SIG-M5 (cell line): ENCODE measurements around the gene FIBIN.
"Not testable (repeated sequence)": the region's sequence is repeated elsewhere in the genome, so short reads cannot be mapped to it uniquely, and the experiment has no call there.

Experiments used
- DNase-seq: peaks from one replicate; lab custom pipeline; 2025; lab: John Stamatoyannopoulos, UW

FIBIN gene

DNA sequence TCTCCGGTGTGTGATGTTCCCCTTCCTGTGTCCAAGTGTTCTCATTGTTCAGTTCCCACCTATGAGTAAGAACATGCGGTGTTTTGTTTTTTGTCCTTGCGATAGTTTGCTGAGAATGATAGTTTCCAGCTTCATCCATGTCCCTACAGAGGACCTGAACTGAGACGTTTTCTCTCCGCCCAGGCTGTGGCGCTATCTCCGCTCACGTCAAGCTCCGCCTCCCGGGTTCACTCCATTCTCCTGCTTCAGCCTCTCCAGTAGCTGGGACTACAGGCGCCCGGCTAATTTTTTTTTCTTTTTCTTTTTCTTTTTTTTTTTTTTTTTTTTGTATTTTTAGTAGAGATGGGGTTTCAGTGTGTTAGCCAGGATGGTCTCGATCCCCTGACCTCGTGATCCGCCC is 16.7 kb upstream of the FIBIN start:
- not testable (repeated sequence) for DNase-seq

DNA sequence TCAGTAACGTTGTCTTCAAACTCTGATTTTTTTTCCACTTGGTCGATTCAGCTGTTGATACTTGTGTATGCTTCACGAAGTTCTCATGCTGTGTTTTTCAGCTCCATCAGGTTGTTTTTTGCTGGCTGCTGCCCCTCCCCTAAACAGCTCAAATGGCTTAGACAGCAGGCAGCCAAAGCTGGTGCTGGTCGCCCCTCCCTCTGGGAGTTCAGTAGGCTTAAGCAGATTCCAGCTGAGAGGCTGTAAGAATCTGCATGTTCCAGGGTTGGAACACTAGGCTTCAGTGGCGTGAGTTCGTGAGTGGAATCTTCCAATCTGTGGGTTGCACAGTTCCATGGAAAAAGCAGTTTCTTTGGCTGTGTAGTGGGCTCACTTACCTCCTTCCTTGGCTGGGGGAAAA is 10.3 kb upstream of the FIBIN start:
- no peak for DNase-seq

DNA sequence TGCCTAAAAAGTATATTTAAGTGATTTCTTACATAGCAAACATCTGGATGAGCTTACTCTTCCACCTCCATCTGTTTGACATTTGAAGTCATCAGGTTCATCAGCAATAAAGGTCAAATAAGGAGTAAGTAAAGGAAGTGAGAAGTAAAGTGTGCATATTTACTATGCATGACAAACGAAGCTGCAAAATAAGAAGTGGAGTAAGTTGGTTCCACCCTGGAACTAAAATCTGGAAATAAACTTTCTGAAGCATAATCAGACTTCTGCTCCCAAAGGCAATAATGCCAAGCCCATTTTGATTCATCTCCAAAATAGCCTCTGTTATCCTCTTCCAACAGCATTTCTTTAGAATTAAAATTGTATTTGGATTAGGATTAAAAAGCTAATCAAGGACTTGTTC is 8.4 kb upstream of the FIBIN start:
- DNase-seq, result no peak

DNA sequence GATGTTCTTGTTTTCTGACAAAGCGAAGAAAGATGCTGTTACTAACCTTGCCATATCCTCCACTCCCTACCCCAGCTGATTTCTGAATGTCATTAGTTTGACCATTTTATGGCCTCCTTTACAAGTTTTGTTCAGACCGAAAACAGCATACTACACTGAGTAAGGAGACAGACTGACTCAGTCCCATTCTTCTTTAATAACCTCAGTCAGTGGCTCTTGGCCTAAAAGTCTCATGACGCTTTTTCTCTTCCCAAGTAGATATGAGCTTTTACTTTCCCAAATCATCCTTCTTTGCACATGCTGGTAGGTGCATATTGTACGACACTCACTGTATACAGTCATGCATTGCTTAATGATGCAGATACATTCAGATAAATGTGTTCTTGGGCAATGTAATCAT is 8.0 kb upstream of the FIBIN start:
- DNase-seq, result no peak

DNA sequence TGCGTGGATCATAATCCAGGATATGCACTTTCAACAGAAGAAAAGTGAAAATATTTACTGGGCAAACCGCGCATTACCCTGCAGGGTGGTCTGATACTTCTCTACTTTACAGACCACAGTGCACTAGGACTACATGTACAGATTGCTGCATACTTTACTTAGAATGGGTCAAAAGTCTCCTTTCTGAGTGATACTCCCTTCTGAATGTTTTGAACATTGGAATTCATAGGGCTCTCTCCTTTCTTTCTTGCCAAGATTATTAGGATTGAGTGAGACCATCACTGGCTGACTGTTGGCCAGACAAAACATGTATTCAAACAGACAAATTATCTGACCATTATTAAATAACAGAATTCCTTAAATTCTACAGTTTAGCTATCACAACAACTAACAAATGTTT is 6.6 kb upstream of the FIBIN start:
- no peak for DNase-seq

DNA sequence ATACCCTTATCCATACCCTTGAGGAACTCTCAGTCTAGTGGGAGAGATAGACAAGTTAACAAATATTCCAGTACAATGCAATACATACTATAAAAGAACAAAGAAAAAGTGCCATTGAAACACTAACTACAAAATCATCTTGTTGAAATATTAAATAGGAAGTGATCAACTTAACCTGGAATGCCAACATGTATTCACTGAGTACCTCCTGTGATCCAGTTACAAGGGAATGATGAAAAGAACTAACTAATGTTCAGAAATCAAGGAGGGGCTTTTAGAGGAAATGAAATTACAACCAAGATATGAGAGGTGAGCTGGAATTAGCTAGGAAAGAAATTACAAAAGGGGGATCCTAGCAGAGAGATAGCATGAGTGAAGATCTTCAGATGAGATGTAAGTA is 6.2 kb upstream of the FIBIN start:
- no peak for DNase-seq

DNA sequence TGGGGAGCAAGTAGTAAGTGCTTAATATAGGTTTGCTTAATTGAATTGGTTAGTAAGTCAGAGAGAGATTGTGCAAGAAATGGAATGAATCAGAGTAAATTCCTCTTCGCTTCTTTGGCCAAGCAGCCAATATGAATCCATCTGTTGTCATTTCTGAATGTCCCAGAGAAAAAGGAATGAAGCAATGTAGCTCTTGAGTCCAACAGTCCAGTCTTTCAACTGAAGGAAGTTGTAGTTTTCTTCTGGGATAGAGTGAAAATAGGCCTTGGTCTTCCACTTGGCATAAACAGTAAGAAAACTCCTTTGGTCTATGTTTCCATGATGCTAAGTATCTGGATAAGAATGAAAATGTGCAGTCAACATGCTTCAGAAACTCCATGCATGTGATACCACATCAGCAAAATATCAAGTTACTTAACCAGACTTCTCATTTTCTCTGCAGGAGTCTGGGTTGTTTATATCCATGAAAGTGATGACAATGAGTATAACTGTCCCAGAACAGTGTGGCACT is 1.8 kb upstream of the FIBIN start:
- no peak for DNase-seq

DNA sequence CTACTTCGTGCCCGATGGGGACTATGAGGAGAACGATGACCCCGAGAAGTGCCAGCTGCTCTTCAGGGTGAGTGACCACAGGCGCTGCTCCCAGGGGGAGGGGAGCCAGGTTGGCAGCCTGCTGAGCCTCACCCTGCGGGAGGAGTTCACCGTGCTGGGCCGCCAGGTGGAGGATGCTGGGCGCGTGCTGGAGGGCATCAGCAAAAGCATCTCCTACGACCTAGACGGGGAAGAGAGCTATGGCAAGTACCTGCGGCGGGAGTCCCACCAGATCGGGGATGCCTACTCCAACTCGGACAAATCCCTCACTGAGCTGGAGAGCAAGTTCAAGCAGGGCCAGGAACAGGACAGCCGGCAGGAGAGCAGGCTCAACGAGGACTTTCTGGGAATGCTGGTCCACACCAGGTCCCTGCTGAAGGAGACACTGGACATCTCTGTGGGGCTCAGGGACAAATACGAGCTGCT is 751 bp downstream of the FIBIN start:
- no peak for DNase-seq

DNA sequence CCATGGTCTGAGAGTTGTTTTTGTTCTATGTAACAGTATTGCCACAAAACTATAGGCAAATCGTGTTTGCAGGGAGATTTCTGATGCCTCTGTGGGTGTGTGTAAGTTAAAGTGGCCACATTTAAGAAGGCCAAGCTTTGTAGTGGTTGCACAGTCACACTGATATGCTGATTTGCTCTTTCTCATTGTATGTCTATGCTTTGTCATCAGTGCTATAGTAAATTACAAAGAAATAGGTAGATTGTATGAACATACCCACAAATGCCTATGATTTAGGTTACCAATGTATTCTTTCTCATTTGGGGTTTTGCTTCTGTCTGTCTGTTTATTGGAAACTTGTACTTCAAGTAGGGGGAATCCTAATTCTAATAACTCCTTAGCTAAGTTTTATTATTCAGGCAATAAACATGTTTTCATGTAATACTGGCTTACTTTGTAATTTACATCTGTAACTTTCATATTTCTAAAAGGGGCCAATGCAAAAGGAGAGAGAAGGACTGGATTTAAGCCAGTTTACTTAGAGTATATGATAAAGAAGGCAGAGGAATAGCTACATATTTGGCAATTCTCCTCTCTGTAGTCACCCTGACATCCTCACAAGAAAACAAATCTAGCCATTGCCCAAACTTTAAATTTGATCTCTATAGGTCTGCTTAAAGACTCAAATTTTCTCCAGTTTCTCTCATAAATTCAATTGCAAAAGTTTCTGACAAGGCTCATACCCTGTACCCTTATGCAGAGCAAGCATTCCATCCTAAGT is 2.0 kb downstream of the FIBIN start:
- no peak for DNase-seq

DNA sequence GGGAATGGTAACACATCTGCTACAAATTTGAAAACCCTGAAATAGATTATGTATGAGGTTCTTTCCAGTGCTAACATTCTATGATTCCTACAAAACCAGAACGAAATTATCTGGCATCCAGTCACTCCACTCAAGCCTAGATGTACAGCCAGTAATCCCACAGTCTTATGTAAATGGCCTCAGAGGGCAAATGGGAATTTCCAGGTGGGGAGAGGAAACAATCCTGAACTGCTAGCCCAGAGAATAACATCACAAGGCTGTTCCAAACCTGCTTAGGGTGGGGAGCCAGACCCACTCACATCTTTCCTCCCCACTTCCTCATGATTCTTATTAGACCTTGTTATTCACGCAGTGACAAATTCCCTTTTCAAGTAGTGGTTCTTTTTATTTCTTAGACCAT is 3.5 kb downstream of the FIBIN start:
- no peak for DNase-seq

DNA sequence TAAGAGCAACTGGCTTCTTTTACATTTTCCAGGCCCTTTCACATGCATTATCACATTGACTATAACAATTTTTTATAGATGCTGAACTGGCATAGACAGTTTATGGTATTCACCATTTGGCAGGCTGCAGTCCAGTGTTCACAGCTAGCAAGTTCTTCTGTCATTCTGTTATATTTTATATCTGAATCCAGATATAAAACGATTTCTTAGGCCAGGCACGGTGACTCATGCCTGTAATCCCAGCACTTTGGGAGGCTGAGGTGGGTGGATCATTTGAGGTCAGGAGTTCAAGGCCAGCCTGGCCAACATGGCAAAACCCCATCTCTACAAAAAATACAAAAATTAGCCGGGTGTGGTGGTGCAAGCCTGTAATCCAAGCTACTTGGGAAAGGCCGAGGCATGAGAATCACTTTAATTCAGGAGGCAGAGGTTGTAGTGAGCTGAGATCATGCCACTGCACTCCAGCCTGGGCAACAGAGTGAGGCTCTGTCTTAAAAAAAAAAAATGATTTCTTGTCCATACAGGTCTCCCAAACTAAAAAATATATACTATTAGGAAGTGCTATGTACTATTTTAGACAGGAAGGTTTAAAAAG is 7.3 kb downstream of the FIBIN start:
- not testable (repeated sequence) for DNase-seq

DNA sequence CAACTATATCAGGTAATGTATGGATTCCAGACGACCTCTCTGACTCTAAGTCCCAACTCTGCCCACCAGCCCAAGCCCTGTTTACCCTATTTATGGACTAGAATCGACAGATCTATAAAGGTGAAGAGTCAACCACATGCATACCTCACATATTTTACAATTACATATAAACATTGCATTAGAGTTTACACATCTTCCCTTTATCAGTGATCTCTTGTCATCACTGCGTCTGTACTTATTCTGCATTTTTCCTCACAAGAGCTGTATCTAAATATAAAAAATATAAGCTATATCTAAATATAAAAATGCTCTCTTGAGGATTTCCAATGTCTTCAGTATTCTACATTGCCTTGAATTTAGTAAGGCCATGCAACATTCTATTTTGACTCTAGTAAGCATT is 8.5 kb downstream of the FIBIN start:
- DNase-seq, result no peak

DNA sequence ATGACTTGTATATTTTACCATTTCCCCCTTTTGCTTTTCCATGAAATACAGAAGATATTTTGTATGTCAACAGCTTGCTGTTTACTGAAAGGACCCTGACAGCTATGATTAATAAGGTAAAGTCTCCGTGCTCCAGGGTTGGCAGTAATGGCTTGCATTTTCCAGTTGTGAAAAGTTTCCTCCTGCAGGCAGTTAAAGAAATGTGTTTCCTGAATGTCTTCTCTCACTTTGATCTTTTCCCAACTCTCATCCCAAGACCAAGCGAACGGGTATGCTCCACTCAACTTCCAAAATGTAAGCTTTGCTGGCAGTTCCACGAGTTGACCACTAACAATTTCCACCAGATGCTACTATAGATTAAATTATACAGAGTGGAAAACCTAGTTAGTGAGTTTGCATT is 8.9 kb downstream of the FIBIN start:
- no peak for DNase-seq

DNA sequence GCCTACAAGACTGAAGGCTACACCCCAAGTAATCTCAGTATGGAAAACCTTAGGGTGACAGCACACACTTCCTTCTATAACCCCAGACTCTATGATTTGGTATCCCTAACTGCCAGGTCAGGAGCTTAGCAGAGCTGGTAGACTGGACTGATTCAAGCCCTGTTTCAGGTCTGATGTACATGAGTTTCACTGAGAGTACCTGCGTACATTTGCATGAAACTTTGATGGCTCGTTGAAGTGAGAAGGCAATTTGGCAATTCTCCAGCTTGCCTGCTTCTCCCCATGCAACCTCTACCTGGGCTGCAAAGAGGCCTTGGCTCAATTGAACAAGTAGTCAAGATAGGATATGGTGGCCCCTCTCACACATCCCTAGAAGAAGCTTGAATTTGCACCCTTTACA is 10.2 kb downstream of the FIBIN start:
- DNase-seq, result no peak

DNA sequence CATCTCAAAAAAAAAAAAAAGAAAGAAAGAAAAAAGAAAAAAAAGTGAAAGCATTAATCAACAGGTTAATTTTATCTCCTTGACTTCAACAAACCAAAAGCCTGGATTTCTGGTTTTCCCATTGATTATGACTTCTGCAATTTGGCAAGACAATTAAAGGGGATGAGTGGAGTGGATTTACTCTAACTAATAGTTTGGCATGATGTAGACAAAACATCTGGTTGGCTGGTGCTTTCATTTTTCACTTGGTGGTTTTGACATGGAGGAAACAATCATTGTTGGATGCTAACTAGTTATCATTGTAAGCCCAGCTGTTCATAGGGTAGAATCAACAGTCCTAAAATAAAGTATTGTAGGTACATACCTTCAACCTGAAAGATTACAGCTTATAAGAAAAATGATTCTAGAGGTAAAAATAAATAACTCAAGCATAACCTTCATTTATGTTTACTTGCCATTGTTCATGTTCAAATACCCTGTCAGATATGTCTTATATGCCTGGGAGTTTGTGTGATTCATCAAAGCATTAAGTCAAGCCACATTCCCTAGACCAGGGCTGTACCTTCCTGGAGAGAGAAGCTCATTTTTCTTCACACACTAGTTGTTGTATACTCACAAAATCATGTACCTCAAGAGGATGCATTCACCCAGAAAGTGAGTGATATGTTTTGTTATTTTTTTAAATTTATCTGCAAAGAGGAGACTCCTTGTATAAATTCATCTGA is 15.1 kb downstream of the FIBIN start:
- no peak for DNase-seq

DNA sequence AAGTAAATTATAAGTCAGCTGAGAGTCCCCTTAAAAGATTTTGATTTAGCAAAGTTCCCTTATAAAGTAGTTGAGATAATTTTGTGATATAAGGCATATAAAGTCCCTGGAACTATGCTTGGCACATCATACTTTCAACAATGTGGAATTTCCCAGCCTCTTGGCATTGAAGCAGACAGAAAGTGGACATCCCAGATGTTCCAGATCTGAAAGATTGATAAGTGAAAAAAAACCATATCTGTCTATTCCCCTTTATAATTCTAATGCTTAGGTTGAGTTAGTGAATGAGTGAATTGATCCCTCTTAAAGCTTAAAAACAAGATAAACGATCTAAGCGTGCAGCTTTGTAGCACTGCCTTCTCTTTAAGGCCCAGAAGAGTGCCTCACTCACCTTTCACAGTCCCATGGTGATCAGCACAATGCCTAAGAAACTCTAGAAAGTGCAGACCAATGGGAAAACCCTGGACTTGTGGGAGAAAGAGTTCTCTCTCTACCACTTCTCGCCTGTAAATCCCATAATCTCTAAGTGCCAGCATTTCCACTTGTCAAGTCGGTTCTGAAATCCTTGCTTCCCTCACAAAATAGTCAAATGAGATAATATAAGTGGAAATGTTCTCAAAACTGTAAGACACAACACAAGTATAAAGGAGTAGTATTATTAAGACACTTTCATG is 17.8 kb downstream of the FIBIN start:
- no peak for DNase-seq

DNA sequence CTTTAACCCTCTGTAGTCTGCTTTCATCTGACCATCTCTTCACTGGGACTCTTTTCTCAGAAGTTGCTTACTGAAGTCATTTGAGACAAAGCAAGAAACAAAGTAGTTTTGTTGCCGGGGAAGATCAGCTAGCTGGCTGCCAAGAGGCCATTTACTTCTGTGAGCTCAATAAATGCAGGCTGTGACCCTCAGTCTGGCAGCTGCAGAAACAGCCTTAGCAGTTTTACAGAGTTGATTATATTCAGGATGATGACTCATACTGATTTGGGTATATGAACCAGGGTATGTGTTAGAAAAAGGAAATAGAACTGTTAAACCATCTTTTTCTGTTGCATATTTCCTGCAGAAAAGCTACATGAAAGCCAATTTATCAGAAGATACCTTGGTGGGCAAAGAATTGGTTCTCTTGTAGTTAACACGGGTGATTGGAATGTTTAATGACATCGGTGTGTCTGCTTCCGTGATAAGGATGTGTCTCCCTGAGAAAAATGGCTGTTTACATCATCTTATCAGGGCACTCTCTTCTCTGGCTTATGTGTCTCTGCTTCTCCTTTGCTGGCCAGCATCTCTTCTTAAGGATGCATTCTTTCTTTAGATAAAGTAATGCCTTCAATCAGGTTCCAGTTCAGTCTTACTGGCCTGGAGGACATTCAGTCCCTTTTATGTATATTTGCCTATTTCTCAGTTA is 18.5 kb downstream of the FIBIN start:
- DNase-seq, result no peak

DNA sequence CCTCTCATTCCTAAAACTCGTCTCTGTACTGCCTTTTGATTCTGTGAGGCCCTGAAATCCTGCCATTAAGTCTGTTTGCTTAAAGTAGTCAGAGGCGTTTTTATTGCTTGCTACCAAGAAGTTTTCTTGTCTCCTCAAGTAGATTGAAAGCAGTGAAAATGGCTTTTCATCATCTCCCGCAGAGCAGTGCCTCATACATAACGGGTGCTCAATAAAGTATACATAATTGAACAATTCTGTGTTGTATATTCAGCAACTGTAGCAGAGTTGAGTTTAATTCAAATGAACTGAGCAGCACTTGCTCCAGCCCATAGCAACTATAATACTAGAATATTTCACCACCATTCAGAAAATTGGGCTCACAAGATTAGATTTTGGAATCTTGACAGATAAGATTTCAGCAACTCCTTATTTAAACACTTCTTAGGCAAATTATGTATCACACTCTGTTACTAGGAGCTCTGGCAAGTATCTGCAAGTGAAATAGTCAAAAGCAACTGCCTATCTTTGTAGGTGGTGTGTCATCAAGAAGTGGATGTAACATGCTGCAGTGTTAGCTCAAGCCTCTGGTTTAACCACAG is 20.0 kb downstream of the FIBIN start:
- DNase-seq, result no peak

DNA sequence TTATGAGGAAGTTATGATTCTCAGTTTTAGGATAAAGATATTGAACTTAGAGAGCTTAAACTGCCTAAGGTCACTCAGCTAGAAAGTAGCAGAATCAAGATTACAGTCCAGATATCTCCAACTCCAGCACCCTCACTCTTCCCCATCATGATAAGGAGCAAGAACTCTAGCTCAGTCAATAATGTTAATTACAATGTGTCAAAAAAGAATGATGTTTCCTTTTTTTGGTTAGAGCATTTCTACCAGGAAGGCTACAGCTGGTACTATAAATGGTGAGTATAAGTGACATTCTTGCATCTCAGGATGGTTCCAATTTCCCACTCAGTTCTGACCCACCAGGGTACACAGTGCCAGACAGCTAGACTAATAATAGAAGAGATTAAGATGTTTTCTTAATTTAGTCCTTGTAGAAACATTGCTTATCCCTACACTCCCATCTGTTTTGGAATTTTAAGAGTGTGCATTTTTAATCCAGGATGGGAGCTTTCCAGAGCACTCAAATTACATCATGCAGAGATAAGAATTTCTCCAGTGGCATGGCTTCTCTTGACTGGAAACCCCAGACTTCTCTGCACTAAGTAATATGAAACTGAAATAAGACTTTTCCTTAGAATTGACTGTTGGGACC is 25.1 kb downstream of the FIBIN start:
- no peak for DNase-seq

DNA sequence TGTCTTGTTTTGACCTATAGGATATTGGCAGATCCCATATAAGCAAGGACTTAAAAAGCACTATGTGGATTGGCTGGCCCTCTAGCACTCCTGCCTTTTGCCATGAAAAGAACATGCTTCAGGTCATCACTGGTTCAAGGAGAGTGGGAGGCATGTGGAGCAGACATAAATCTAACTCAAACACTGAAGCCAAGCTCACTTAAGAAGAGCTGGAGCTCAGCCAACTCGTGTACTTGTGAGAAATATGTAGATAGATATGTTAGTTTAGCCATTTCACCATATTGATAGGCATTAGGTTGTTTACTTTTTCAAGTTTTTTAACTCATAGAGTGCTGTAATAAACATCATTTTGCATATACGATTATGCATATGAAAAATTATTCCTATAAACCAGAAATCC is 26.8 kb downstream of the FIBIN start:
- no peak for DNase-seq

DNA sequence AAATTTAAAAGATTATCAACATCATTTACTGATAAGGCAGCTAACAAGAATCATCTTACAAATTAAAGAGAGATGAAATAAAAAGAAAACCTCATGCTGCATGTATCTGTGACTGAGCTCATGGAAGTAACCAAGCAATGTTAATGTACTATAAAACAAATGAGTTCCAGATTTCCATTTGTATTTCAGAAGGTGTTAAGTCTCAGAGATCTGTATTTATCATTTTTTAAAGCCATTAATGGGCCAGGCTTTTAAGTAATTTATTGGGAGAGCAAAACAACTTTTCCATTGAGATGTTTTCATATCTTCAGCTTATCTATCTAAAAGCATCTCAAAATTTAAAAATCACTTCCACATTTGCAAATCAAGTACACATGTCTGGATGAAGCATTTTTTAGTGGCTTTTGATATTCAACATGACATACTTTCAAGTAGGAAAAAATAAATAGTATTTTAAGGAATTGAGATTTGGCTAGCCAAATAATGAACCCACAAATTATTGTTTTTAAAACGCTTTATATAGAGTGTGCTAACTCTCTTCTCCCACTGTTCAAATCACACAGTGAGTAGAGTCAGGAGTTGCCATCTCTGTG is 28.8 kb downstream of the FIBIN start:
- DNase-seq, result no peak
